GM18505 (cell line): Measurements from ENCODE around the gene ARHGAP1.
"Not testable (repeated sequence)": the region's sequence is repeated elsewhere in the genome, so short reads cannot be mapped to it uniquely, and the experiment has no call there.

Experiments
- ATAC-seq: cut with Tn5 transposase; IDR thresholded peaks from one replicate; pipeline ENCODE4 v1.9.1; 2021; ENCODE audit not compliant: unreplicated experiment
- POLR2A ChIP-seq: IDR thresholded peaks from 4 replicates; pipeline ENCODE4 v1.6.1; 2011; ENCODE audit warnings: borderline replicate concordance; ENCODE audit not compliant: insufficient read depth, insufficient read length; ENCODE audit errors: extremely low read depth

ARHGAP1 gene

GRCh38 chr11:46677991-46678740, 22.3 kb downstream of the ARHGAP1 start:
- TF ChIP-seq POLR2A: no peak
- no peak for ATAC-seq

DNA sequence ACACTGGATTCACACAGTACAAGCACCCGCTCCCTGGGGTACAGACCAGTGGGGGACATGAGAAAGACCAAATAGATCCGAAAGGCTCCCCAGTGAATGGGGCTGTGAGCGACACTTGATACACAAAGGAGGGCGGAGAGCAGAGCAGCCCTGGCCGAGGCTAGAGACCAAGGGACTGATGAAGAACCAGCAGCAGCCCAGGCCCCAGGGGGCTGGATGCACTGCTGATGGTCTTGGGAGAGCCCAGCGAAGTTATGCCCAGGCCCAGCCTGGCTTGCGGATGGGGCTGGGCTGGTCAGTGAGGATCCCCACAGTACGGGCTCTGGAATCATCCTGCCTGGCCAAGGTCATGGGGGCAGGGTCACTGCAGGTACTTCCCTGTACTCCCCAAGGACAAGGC, 23.2 kb downstream of the ARHGAP1 start:
- ATAC-seq: no peak
- TF ChIP-seq POLR2A: no peak

DNA sequence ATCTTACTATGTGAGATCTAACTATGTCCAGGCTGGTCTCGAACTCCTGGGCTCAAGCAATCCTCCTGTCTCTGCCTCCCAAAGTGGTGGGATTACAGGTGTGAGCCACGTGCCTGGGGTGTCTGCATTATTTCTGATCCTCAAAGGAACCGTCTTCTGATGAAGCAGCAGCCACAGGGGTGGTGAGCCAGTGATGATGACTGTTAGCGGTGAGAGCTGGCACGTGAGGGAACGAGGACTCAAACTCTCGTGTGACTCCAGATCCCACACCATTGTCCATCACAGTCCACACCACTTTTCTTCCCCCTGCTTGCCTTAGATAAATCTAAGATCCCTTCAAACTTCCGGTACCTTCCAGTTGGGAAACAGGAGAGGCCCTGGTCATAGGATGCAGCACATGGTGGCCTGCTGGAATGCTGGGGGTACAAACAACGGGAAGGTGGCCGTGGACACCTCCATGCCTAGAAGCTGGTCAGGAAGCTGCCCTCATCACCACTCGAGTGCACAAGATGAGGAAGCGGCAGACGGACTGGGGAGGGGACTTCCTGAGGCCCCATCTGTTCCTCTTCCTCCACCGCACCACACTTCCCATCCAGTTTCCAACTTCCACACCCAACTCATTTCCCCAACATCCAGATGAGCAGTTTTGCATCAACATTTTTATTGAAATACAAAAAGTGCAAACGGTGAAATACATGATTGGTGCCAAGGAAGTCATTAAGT, 23.8 kb downstream of the ARHGAP1 start:
- TF ChIP-seq POLR2A: no peak
- ATAC-seq: no peak

DNA sequence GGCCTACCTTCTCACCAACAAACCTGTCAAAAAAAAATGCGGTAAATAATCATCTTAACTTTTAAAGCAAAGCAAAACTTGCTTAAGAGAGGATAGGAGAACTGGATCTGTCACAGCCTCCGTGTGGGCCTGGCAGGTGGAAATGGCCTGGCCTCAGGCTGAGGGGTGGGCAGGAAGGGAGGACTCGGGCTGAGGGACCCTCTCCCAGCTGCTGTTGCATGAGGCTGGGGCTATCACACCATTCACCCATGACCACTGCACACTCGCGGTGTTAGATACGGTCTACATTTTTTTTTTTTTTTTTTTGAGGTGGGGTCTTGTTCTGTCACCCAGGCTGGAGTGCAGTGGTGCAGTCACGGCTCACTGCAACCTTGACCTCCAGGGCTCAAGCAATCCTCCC, 24.5 kb downstream of the ARHGAP1 start:
- no peak for ATAC-seq
- no peak for TF ChIP-seq POLR2A

DNA sequence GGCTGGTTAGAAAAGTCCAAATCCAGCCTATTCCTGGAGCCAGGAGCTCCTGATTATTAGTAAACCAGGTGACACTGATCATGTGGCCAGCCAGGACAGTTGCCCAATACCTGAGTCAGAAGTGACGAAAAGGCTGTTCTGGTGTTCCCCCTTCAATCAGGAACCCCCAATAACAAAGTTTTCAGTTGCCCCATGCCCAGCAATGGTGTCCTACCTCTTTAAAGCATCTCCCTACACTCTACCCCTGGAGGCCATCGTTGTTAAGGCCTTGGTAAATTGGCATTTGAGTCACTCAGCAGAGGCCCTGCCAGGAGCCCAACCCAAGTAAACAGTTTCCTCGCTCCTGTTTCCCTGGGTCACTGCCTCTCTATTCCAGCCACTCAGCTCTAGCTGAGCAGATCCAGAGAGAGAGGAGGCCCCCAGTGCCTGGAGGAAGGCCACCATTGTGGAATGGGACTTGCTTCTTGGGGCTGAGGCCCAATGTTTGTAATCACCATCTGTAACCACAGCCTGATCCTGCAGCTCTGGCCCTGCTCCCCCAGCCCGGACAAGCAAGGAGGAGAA, 25.0 kb downstream of the ARHGAP1 start:
- no peak for ATAC-seq
- TF ChIP-seq POLR2A: no peak

GRCh38 chr11:46674463-46675287, 25.7 kb downstream of the ARHGAP1 start:
- TF ChIP-seq POLR2A: no peak

DNA sequence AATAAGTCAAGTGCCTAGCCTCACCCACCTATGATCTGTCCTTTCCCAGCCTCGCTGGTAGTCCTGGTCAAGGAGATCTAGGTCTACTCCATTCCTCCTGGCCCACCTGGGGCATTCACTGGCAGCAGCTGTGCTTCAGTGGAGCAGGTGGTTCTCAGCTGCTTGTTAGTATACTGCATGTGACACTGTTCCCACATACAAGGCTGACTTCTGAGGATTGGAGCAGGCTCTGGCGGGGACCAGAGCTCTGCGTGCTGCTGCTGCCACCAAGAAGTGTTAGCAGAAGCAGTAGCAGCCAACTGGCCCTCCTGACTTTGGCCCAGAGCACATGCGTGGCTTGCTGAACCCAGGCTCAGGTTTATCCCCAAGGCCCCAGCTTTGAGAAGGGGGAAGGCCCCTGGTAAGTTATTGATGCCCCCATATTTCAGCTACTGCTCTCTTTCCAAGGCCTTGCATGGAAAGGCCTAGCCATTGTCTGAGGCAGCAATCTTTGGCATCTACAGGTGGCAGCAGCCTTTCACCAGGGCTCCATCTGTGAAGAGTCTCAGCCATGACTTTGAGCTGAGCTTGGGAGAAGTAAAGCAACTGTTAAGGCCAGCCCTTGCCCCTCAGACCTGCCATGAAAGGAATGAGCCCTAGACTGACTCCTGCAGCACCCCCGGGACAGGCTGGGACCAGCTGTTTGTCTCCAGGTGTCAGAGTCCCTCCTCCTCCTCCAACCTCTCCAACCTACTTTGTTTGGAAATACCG, 26.5 kb downstream of the ARHGAP1 start:
- no peak for TF ChIP-seq POLR2A
- no peak for ATAC-seq

More at GRCh38 chr11:46674463-46675287, 25.7 kb downstream of the ARHGAP1 start:
- no peak for ATAC-seq

- TF ChIP-seq POLR2A: no peak
- no peak for ATAC-seq
Measured at GRCh38 chr11:46672381-46672839, 28.0 kb downstream of the ARHGAP1 start.

DNA sequence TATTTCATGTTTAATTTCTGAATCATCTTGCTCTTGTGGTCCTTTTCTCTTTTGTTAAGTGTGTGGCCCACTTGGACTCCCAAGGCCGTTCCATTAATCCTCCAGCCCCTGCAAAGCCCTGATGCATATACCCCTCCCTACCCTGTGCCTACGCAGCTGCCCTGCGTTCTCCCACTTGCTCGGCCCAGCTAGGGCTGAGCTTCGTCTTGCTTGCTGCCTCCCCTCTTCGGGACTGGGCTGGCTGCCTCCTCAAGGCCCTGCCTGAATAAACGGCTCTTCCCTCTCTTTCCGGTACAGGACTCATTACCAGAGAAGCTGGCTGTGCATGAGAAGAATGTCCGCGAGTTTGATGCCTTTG, 28.5 kb downstream of the ARHGAP1 start:
- no peak for TF ChIP-seq POLR2A
- ATAC-seq: no peak

- not testable (repeated sequence) for ATAC-seq
Measured at GRCh38 chr11:46670521-46670920, 29.9 kb downstream of the ARHGAP1 start.

DNA sequence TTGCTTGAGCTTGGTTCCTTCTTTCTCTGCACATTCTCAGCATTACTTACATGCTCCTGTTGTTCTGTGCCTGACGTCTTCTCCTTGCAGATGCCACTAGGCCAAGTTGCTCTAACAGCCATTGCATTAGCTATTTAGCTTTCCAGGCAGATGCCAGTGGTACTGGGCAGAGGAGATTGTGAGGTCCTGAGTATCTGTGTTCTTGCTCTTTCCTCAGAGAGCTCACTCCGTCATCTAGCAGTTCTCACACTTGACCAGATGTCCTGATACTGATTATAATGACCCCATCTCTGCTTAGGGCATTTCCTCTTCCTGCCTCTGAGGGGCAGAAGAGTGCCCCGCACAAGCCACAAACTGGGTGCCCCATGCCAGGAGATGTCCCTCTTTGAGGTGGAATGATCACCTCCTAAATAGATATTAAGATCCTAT, 30.7 kb downstream of the ARHGAP1 start:
- ATAC-seq: no peak
- TF ChIP-seq POLR2A: no peak

DNA sequence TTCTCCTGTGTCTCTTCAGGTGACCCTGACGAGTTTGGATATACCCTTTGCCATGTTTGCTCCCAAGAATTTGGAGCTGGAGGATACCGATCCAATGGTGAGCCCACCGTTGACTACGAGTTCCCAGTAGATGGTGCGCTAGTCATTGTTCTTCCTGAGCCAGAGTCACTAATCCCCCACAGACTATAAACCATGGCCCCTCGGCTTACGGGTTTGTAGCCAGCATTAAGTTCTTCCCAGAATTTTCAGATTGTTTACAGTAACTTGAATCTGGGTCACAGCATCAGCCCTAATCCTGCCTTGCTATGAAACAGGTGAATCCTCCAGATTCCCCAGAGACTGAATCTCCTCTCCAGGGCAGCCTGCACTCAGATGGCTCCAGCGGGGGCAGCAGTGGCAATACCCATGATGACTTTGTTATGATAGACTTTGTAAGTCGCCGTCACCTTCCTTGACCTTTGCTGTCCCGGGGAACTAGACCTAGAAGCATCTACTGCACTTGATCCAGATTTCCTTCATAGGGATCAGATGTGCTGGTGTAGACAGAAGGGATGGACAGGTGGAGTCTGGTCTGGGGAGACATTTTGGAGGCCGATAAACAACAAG, 31.8 kb downstream of the ARHGAP1 start:
- TF ChIP-seq POLR2A: no peak
- ATAC-seq: no peak
